Endothelial cell of umbilical vein (primary cell): ENCODE measurements around the gene SLC18A3. TPM values are rescaled to one million over a fixed set of nuclear protein-coding genes. Genes with fewer than 3 reads are reported as not detected.

Source experiments
- BruUV-seq: library from RNA; stranded (reverse); fragments of 400-500 nt; replicated peaks from 2 replicates; lab custom pipeline; 2021; lab: Mats Ljungman, UMichigan
- CTCF ChIA-PET: fragments of 300-600, 350-600 bp; sonication (Branson Sonifier 250); formaldehyde crosslinking; loops from one replicate; lab custom pipeline; 2021; ENCODE audit warnings: antibody characterized with exemption, inconsistent platforms; lab: Charles Lee
- POLR2A ChIA-PET: fragments of 300-600, 350-600 bp; sonication (Branson Sonifier 250); formaldehyde crosslinking; loops from one replicate; lab custom pipeline; 2021; ENCODE audit warnings: antibody characterized with exemption, inconsistent platforms; lab: Charles Lee
- DNase-seq: peaks from one replicate; pipeline ENCODE4 v3.0.0-alpha.2; 2011; ENCODE audit warnings: low read depth, low spot score
- FAIRE-seq: peaks from 2 replicates; lab custom pipeline; 2011; peaks lifted over from hg19 to GRCh38; lab: Jason Lieb, UNC
- H2AFZ ChIP-seq: 2 replicates; pipeline ENCODE4 v1.6.0; 2012; ENCODE audit warnings: low read depth, low read length, control low read depth, inconsistent platforms
- H3K27ac ChIP-seq: 2 replicates; pipeline ENCODE4 v1.5.1; 2011; ENCODE audit warnings: low read depth, mild to moderate bottlenecking, control low read depth, low read length, moderate library complexity; ENCODE audit not compliant: insufficient read depth
- H3K27me3 ChIP-seq, 2 experiments: 2 replicates each; pipeline versions ENCODE4 v1.6.0 to v1.6.1; 2011; ENCODE audit warnings: low read length in 2 of 2, mixed read lengths in 1 of 2; ENCODE audit not compliant: control insufficient read depth in 2 of 2, insufficient read depth in 2 of 2
- H3K36me3 ChIP-seq, 2 experiments: 2 replicates in 1 of 2; 3 replicates in 1 of 2; pipeline ENCODE4 v1.5.1; 2011; ENCODE audit warnings: low read length in 2 of 2, mild to moderate bottlenecking in 1 of 2, moderate library complexity in 1 of 2; ENCODE audit not compliant: control insufficient read depth in 2 of 2, insufficient read depth in 2 of 2; ENCODE audit errors: extremely low read depth in 1 of 2
- H3K4me1 ChIP-seq: 3 replicates; pipeline ENCODE4 v1.5.1; 2011; ENCODE audit warnings: mild to moderate bottlenecking, low read length; ENCODE audit not compliant: control insufficient read depth, insufficient read depth; ENCODE audit errors: extremely low read depth
- H3K4me2 ChIP-seq: 2 replicates; pipeline ENCODE4 v1.6.1; 2011; ENCODE audit warnings: low read length, control low read depth, mixed read lengths; ENCODE audit not compliant: insufficient read depth
- H3K4me3 ChIP-seq, 3 experiments: fragments of 200-600 bp in 1 of 3; sonication (generic), shearing (Covaris generic) in 1 of 3; replicated peaks in 1 of 3; 2 replicates each; pipeline ENCODE4 v1.5.1; 2011 to 2016; ENCODE audit warnings: control low read depth in 3 of 3, low read length in 3 of 3, mild to moderate bottlenecking in 2 of 3, inconsistent platforms in 1 of 3, low read depth in 1 of 3, moderate library complexity in 1 of 3; ENCODE audit not compliant: insufficient read depth in 1 of 3
- H3K79me2 ChIP-seq: 2 replicates; pipeline ENCODE4 v1.6.0; 2012; ENCODE audit warnings: low read length, inconsistent platforms; ENCODE audit not compliant: control insufficient read depth, insufficient read depth
- H3K9ac ChIP-seq: replicated peaks from 2 replicates; pipeline ENCODE3; 2011; ENCODE audit warnings: low read length, control low read depth; ENCODE audit not compliant: insufficient read depth; ENCODE audit errors: extremely low read depth
- H3K9me1 ChIP-seq: replicated peaks from 3 replicates; pipeline ENCODE4 v1.6.0; 2011; ENCODE audit warnings: mild to moderate bottlenecking, low read length; ENCODE audit not compliant: control insufficient read depth, insufficient read depth; ENCODE audit errors: extremely low read depth
- H3K9me3 ChIP-seq: replicated peaks from 2 replicates; pipeline ENCODE4 v1.5.1; 2012; ENCODE audit warnings: low read length, inconsistent platforms; ENCODE audit not compliant: control insufficient read depth, insufficient read depth
- H4K20me1 ChIP-seq: replicated peaks from 2 replicates; pipeline ENCODE3; 2011; ENCODE audit warnings: mild to moderate bottlenecking, low read length; ENCODE audit not compliant: control insufficient read depth, insufficient read depth; ENCODE audit errors: extremely low read depth
- EZH2 ChIP-seq: IDR thresholded peaks from 2 replicates; pipeline ENCODE4 v1.6.1; 2012; ENCODE audit warnings: borderline replicate concordance, low read depth, mild to moderate bottlenecking, moderate library complexity, low read length, inconsistent platforms; ENCODE audit not compliant: severe bottlenecking
- FOS ChIP-seq: IDR thresholded peaks from 2 replicates; pipeline ENCODE4 v1.6.1; 2011; ENCODE audit warnings: mild to moderate bottlenecking, low read length, moderate library complexity, borderline replicate concordance; ENCODE audit not compliant: insufficient read depth
- GATA2 ChIP-seq: IDR thresholded peaks from 2 replicates; pipeline ENCODE4 v1.7.0; 2011; ENCODE audit warnings: low read depth, mild to moderate bottlenecking, moderate library complexity, mixed read lengths, low read length; ENCODE audit not compliant: insufficient read length, insufficient read depth
- JUN ChIP-seq: IDR thresholded peaks from 2 replicates; pipeline ENCODE4 v1.6.1; 2011; ENCODE audit warnings: borderline replicate concordance, low read depth; ENCODE audit not compliant: insufficient read length, insufficient read depth
- MYC ChIP-seq: IDR thresholded peaks from one replicate; pipeline ENCODE4 v1.6.1; 2011; ENCODE audit warnings: mild to moderate bottlenecking, low read depth, low read length
- POLR2A ChIP-seq: IDR thresholded peaks from 2 replicates; pipeline ENCODE4 v1.6.1; 2012; ENCODE audit warnings: low read depth, mild to moderate bottlenecking, control low read depth, low read length
- POLR2AphosphoS5 ChIP-seq: IDR thresholded peaks from 2 replicates; pipeline ENCODE4 v1.6.1; 2012; ENCODE audit warnings: low read depth, mild to moderate bottlenecking, control low read depth, low read length, moderate library complexity; ENCODE audit not compliant: insufficient read depth
- dilution Hi-C: fragments of 300-500 bp; cut with MboI; formaldehyde crosslinking; loops from one replicate; pipeline ENCODE4 v1.15.0; 2019; ENCODE audit warnings: low sequenced_read_pairs; ENCODE audit not compliant: extremely low pct_ligation_motif_present
- intact Hi-C: fragments of 100-400 bp; cut with micrococcal nuclease; formaldehyde crosslinking; loops from one replicate; pipeline ENCODE4 v1.10.0; 2022
- polyA plus RNA-seq, 4 experiments: library from polyadenylated mRNA; depleted of rRNA in 3 of 4; stranded (reverse) in 3 of 4; unstranded in 1 of 4; fragments of >200 nt; gene quantifications; 2 replicates each; pipeline versions ENCODE4 v1.2.1 to v1.2.3, GENCODE V29; 2011 to 2012; ENCODE audit warnings: missing spikeins in 1 of 4
- total RNA-seq: library from RNA; stranded (reverse); gene quantifications from 2 replicates; pipeline ENCODE4 v1.2.3, GENCODE V29; 2021
- TF ChIP-seq, protein P1 (sequence below): IDR thresholded peaks from 2 replicates; pipeline ENCODE4 v1.6.1; 2011; ENCODE audit not compliant: insufficient read depth, insufficient read length
- TF ChIP-seq, protein P2 (sequence below), 2 donors: IDR thresholded peaks; 1 replicate in 1 of 2; 2 replicates in 1 of 2; pipeline ENCODE4 v1.5.1; 2011; ENCODE audit warnings: low read length in 2 of 2, mild to moderate bottlenecking in 2 of 2, moderate library complexity in 2 of 2, control low read depth in 1 of 2, inconsistent platforms in 1 of 2, low read depth in 1 of 2; ENCODE audit not compliant: insufficient read depth in 1 of 2; ENCODE audit errors: extremely low read depth in 1 of 2

SLC18A3 gene
- total and polyA plus RNA-seq, 2 donors (not counting 3 experiments of a cell fraction or from before 2014, with no cell fraction given): not detected

DNA sequence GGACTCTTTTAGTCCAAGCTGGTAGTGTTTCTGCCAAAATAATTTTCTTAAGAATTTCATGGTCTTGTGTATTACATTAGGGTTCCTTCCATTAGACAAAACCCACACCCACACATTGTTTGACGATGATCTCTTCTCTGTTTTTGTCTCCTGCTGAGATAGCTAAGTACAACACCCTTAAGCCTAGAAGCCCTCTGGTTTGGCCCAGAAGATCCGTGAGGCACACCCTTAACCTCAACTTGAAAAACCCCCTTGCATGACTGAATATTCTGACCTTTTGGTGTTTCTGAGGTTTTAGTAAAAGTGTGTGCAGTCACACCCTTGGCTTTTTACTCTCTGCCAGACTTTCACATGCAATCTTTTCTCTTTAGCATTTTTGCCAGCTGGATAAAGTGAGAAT lies 41.9 kb upstream of the SLC18A3 start:
- no peak overlapping the region for H3K27ac ChIP-seq
- no peaks in the 10 kb centered on the region for H3K9me3 ChIP-seq
- H4K20me1 ChIP-seq: no peaks in the 10 kb centered on the region
- ChIA-PET POLR2A (no interaction called here), CTCF (interaction anchor here (1.4 to 2.5 kb wide), 2 partner anchors 16 to 25 kb away, joined by 3 to 6 read pairs; no protein-coding TSS in a partner anchor)
- no peak for FAIRE-seq
- no peaks in the 10 kb centered on the region for H3K36me3 ChIP-seq
- H3K4me1 ChIP-seq: no peaks in the 10 kb centered on the region
- no peak overlapping the region for H2AFZ ChIP-seq
- DNase-seq: no peak
- intact Hi-C loops: no loop called here
- no peak overlapping the region for H3K4me3 ChIP-seq
- dilution Hi-C loops: no loop called here
- no peak overlapping the region for H3K4me2 ChIP-seq
- H3K9me1 ChIP-seq: no peaks in the 10 kb centered on the region
- peaks cover 0 to 6% of the 10 kb centered on the region in 2 experiments for H3K27me3 ChIP-seq
- H3K79me2 ChIP-seq: no peaks in the 10 kb centered on the region
- no peak overlapping the region for H3K9ac ChIP-seq
- no TSS peak for BruUV-seq
- TF ChIP-seq, protein P1, sequence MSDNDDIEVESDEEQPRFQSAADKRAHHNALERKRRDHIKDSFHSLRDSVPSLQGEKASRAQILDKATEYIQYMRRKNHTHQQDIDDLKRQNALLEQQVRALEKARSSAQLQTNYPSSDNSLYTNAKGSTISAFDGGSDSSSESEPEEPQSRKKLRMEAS: no peak
- no peak for TF ChIP-seq MYC
- no peak for TF ChIP-seq GATA2
- TF ChIP-seq JUN: no peak

DNA sequence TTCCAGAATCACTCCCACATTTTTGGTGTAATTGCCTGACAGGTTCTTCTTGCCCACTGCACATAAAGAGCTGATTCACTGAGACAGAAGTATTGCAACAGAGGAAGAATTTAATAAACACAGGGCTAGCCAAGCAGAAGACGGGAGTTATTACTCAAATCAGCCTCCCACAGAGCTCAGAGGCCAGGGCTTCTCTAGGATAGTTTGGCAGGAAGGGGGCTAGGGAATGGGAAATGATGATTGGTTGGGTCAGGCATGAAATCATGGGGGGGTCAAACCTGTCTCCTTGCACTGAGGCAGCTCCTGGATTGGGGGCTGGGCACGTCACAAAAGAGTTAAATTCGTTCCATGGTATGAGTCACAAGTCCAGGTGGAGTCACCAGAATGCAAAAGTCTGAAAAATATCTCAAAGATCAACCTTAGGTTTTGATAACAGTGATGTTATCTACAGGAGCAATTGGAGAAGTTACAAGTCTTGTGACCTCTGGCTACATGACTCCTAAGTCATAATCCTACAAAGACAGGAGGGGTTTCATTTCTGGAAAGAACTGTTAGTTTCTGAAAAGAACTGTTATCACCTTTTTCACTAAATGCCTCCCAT lies 41.0 kb upstream of the SLC18A3 start:
- H3K36me3 ChIP-seq: no peaks in the 10 kb centered on the region
- no peaks in the 10 kb centered on the region for H3K9me3 ChIP-seq
- dilution Hi-C loops: no loop called here
- no peak overlapping the region for H3K4me2 ChIP-seq
- intact Hi-C loops: no loop called here
- CTCF ChIA-PET: interaction anchor here (2.5 kb wide), 1 partner anchor 24 kb away, joined by 6 read pairs; no protein-coding TSS in a partner anchor
- H3K27ac ChIP-seq: no peak overlapping the region
- no peaks in the 10 kb centered on the region for H3K79me2 ChIP-seq
- H3K9me1 ChIP-seq: no peaks in the 10 kb centered on the region
- no peak overlapping the region for H3K4me3 ChIP-seq
- FAIRE-seq (no peak), DNase-seq (no peak)
- H4K20me1 ChIP-seq: no peaks in the 10 kb centered on the region
- no peak overlapping the region for H2AFZ ChIP-seq
- POLR2A ChIA-PET: no interaction called here
- BruUV-seq: no TSS peak
- TF ChIP-seq MYC (no peak), GATA2 (no peak), POLR2A (no peak), EZH2 (no peak), JUN (no peak), POLR2AphosphoS5 (no peak), FOS (no peak)
- TF ChIP-seq, protein P2, sequence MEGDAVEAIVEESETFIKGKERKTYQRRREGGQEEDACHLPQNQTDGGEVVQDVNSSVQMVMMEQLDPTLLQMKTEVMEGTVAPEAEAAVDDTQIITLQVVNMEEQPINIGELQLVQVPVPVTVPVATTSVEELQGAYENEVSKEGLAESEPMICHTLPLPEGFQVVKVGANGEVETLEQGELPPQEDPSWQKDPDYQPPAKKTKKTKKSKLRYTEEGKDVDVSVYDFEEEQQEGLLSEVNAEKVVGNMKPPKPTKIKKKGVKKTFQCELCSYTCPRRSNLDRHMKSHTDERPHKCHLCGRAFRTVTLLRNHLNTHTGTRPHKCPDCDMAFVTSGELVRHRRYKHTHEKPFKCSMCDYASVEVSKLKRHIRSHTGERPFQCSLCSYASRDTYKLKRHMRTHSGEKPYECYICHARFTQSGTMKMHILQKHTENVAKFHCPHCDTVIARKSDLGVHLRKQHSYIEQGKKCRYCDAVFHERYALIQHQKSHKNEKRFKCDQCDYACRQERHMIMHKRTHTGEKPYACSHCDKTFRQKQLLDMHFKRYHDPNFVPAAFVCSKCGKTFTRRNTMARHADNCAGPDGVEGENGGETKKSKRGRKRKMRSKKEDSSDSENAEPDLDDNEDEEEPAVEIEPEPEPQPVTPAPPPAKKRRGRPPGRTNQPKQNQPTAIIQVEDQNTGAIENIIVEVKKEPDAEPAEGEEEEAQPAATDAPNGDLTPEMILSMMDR (IDR thresholded peaks at IDR 0.05; ENCODE audit: extremely low read depth in 1 of 2, insufficient read depth in 1 of 2, low read depth in 1 of 2, low read length in 2 of 2): no peak
- TF ChIP-seq, protein P1: no peak
- H3K9ac ChIP-seq: no peak overlapping the region
- H3K4me1 ChIP-seq: no peaks in the 10 kb centered on the region
- H3K27me3 ChIP-seq: peaks cover 0 to 6% of the 10 kb centered on the region in 2 experiments
